Mesenchymal stem cell (in vitro differentiated cells and primary cell): ENCODE data around the gene ARGLU1.

Experiments
- DNase-seq: peaks from one replicate; pipeline ENCODE4 v3.0.0-alpha.2; 2013
- H2AFZ ChIP-seq: one replicate; pipeline ENCODE4 v1.6.1; 2013; ENCODE audit warnings: low read depth, mild to moderate bottlenecking, control low read depth, inconsistent platforms, low read length, moderate library complexity
- H2AK5ac ChIP-seq: 2 replicates; pipeline ENCODE4 v1.6.1; 2013; ENCODE audit warnings: low read length, moderate library complexity, mild to moderate bottlenecking, inconsistent platforms; ENCODE audit not compliant: severe bottlenecking
- H2BK120ac ChIP-seq: one replicate; pipeline ENCODE4 v1.6.1; 2013; ENCODE audit warnings: low read depth, mild to moderate bottlenecking, inconsistent platforms, low read length, moderate library complexity
- H2BK12ac ChIP-seq, 2 experiments: one replicate each; pipeline ENCODE4 v1.6.1; 2013; ENCODE audit warnings: inconsistent platforms in 2 of 2, low read length in 2 of 2, mild to moderate bottlenecking in 2 of 2, moderate library complexity in 2 of 2, control low read depth in 1 of 2
- H2BK15ac ChIP-seq: one replicate; pipeline ENCODE4 v1.6.1; 2013; ENCODE audit warnings: mild to moderate bottlenecking, low read depth, inconsistent platforms; ENCODE audit not compliant: poor library complexity, severe bottlenecking
- H2BK5ac ChIP-seq: 2 replicates; pipeline ENCODE4 v1.6.1; 2013; ENCODE audit warnings: low read depth, mild to moderate bottlenecking, low read length, control low read depth, inconsistent platforms; ENCODE audit not compliant: poor library complexity, severe bottlenecking
- H3K14ac ChIP-seq, 2 experiments: one replicate each; pipeline ENCODE4 v1.6.1; 2013; ENCODE audit warnings: inconsistent platforms in 2 of 2, low read length in 2 of 2, control low read depth in 1 of 2, mild to moderate bottlenecking in 1 of 2, moderate library complexity in 1 of 2
- H3K18ac ChIP-seq, 2 experiments: one replicate each; pipeline ENCODE4 v1.6.1; 2013; ENCODE audit warnings: inconsistent platforms in 2 of 2, low read length in 2 of 2, control low read depth in 1 of 2, low read depth in 1 of 2, mild to moderate bottlenecking in 1 of 2
- H3K23ac ChIP-seq, 2 experiments: one replicate each; pipeline ENCODE4 v1.6.1; 2013; ENCODE audit warnings: inconsistent platforms in 2 of 2, low read length in 2 of 2, mild to moderate bottlenecking in 2 of 2, moderate library complexity in 2 of 2, control low read depth in 1 of 2
- H3K27ac ChIP-seq: 2 replicates; pipeline ENCODE4 v1.5.1; 2013; ENCODE audit warnings: mild to moderate bottlenecking, moderate library complexity, low read length, control low read depth, inconsistent platforms; ENCODE audit not compliant: poor library complexity, severe bottlenecking
- H3K27me3 ChIP-seq, 2 experiments: 2 replicates each; pipeline versions ENCODE4 v1.6.1 to v1.7.0; 2013; ENCODE audit warnings: low read length in 2 of 2, mild to moderate bottlenecking in 2 of 2, moderate library complexity in 2 of 2, control low read depth in 1 of 2, inconsistent platforms in 1 of 2; ENCODE audit not compliant: control insufficient read depth in 1 of 2, insufficient read depth in 1 of 2
- H3K36me3 ChIP-seq, 2 experiments: 2 replicates each; pipeline versions ENCODE4 v1.6.1 to v1.7.0; 2013; ENCODE audit warnings: low read length in 2 of 2, control low read depth in 1 of 2, inconsistent platforms in 1 of 2, low read depth in 1 of 2, mild to moderate bottlenecking in 1 of 2; ENCODE audit not compliant: insufficient read depth in 2 of 2, control insufficient read depth in 1 of 2
- H3K4ac ChIP-seq, 2 experiments: one replicate each; pipeline ENCODE4 v1.6.1; 2013; ENCODE audit warnings: inconsistent platforms in 2 of 2, low read length in 2 of 2, mild to moderate bottlenecking in 2 of 2, moderate library complexity in 2 of 2, control low read depth in 1 of 2, low read depth in 1 of 2
- H3K4me1 ChIP-seq: 2 replicates; pipeline ENCODE4 v1.6.1; 2013; ENCODE audit warnings: low read depth, low read length, control low read depth; ENCODE audit not compliant: control insufficient read depth, insufficient read depth
- H3K4me2 ChIP-seq: 2 replicates; pipeline ENCODE4 v1.6.1; 2013; ENCODE audit warnings: low read length, mild to moderate bottlenecking, inconsistent platforms; ENCODE audit not compliant: poor library complexity, severe bottlenecking
- H3K4me3 ChIP-seq, 2 experiments: 2 replicates each; pipeline versions ENCODE4 v1.5.1 to v1.7.0; 2013; ENCODE audit warnings: low read length in 2 of 2, mild to moderate bottlenecking in 2 of 2, control low read depth in 1 of 2, low read depth in 1 of 2; ENCODE audit not compliant: insufficient read depth in 1 of 2
- H3K79me1 ChIP-seq: replicated peaks from 2 replicates; pipeline ENCODE4 v1.6.1; 2013; ENCODE audit warnings: mild to moderate bottlenecking, control low read depth, low read length, inconsistent platforms; ENCODE audit not compliant: poor library complexity, severe bottlenecking
- H3K9ac ChIP-seq: 2 replicates; pipeline ENCODE4 v1.7.0; 2013; ENCODE audit warnings: mild to moderate bottlenecking, low read length, moderate library complexity
- H3K9me3 ChIP-seq: 2 replicates; pipeline ENCODE4 v1.7.0; 2013; ENCODE audit warnings: mild to moderate bottlenecking, low read length; ENCODE audit not compliant: control insufficient read depth
- H4K8ac ChIP-seq: one replicate; pipeline ENCODE4 v1.6.1; 2013; ENCODE audit warnings: inconsistent platforms, mild to moderate bottlenecking, low read length, moderate library complexity
- H4K91ac ChIP-seq: one replicate; pipeline ENCODE4 v1.6.1; 2013; ENCODE audit warnings: mild to moderate bottlenecking, low read length, inconsistent platforms
- WGBS: methylation state at CpG from one replicate; pipeline ENCODE4 v1.1.7; 2013; ENCODE audit warnings: mixed read lengths; 5-methylcytosine and 5-hydroxymethylcytosine counted together

ARGLU1 gene

DNA sequence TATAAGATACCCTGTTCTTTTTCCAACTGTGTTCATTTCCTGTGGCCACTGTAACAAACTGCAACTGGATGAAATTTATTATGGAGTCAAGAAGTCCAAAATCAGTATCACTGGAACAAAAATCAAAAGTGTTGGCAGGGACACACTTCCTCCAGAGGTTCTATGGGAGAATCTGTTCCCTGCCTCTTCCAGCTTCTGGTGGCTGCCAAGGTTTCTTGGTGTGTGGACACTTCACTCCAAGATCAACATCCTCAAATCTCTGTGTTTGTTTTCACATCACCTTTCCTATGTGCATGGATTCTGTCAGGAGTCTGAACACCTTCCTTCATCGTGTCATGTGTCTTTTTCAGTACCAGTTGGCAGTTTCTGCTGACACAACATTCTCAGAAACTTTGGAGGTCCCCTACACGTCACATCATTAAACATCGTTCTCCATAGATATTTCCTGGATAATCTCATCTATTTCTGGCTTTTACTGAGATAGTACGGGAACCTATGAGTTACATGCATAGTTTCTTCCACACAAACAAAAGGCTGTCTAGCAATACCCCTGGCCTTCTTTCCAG lies 17.3 kb downstream of the ARGLU1 start:
- Histone ChIP-seq H2BK12ac (no peak overlapping the region), H3K23ac (no peak overlapping the region), H3K4ac (no peak overlapping the region), H4K91ac (no peak overlapping the region), H3K27me3 (no peaks in the 10 kb centered on the region), H3K14ac (no peak overlapping the region), H3K27ac (no peak overlapping the region), H4K8ac (no peak overlapping the region), H3K18ac (no peak overlapping the region), H3K79me1 (peaks cover 7% of the 10 kb centered on the region), H2AK5ac (no peak overlapping the region), H3K36me3 (peaks cover 10 to 82% of the 10 kb centered on the region in 2 experiments), H3K9me3 (no peaks in the 10 kb centered on the region), H2BK15ac (no peak overlapping the region), H3K4me1 (no peaks in the 10 kb centered on the region), H2BK120ac (no peak overlapping the region), H2AFZ (no peak overlapping the region), H3K9ac (no peak overlapping the region), H2BK5ac (no peak overlapping the region), H3K4me2 (peak overlapping the region; percentile 2), H3K4me3 (no peak overlapping the region)
- 96% methylated on average over 4 of the region's 4 CpGs for WGBS
- no peak for DNase-seq

DNA sequence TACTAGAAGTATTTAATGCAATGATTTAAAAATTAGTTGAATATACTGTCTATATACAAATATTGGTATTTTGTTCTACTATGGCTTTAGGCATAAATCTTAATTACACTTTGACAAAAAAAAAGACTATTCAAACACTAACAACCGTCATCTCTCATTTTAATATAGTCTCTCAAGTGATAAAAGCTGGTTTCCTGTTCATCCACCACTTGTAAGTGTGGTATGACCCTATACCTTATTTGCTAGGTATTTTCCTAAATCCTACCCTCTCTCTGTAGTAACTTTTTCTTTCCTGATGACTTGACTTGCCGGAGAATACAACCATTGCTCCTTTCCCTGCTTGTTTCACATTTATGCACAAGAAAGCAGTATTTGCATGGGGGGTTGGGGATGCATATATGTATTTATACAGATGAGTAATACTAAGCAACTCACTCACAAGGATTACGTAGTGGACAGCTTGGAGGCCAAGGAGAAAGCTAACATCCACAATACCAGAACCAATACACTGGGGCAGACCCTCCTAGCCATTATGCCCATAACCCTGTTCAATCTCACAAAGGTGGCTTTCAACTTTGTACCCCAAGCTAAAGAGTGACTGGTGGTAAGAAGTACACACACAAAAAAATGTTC lies 19.8 kb downstream of the ARGLU1 start:
- Histone ChIP-seq H2BK5ac (no peak overlapping the region), H3K23ac (no peak overlapping the region), H3K18ac (no peak overlapping the region), H3K27me3 (no peaks in the 10 kb centered on the region), H3K36me3 (peaks cover 0 to 71% of the 10 kb centered on the region in 2 experiments), H3K27ac (no peak overlapping the region), H2BK15ac (no peak overlapping the region), H3K9me3 (no peaks in the 10 kb centered on the region), H3K4me3 (no peak overlapping the region), H3K4me1 (no peaks in the 10 kb centered on the region), H3K4ac (no peak overlapping the region), H3K9ac (no peak overlapping the region), H4K91ac (no peak overlapping the region), H2AK5ac (no peak overlapping the region), H3K79me1 (peaks cover 7% of the 10 kb centered on the region), H2AFZ (no peak overlapping the region), H2BK12ac (no peak overlapping the region), H3K4me2 (no peak overlapping the region), H2BK120ac (no peak overlapping the region), H3K14ac (no peak overlapping the region), H4K8ac (no peak overlapping the region)
- WGBS, result 84% methylated on average over 2 of the region's 3 CpGs
- DNase-seq, result peak; percentile 20

GRCh38 chr13:106541826-106542225 lies 26.1 kb downstream of the ARGLU1 start:
- H3K14ac ChIP-seq, result no peak overlapping the region
- 100% methylated on average over 1 of the region's 1 CpG for WGBS
- no peak overlapping the region for H3K9ac ChIP-seq
- H2BK120ac ChIP-seq, result no peak overlapping the region
- no peak overlapping the region for H3K27ac ChIP-seq
- H4K8ac ChIP-seq, result no peak overlapping the region
- H3K23ac ChIP-seq, result no peak overlapping the region
- no peak overlapping the region for H2BK15ac ChIP-seq
- no peak overlapping the region for H2AFZ ChIP-seq
- H3K18ac ChIP-seq, result no peak overlapping the region
- H3K79me1 ChIP-seq, result peaks cover 3% of the 10 kb centered on the region
- H3K4me1 ChIP-seq, result no peaks in the 10 kb centered on the region
- H3K4me3 ChIP-seq, result no peak overlapping the region
- no peak overlapping the region for H2BK12ac ChIP-seq
- H3K9me3 ChIP-seq, result no peaks in the 10 kb centered on the region
- no peak overlapping the region for H3K4ac ChIP-seq
- H4K91ac ChIP-seq, result no peak overlapping the region
- H2BK5ac ChIP-seq, result no peak overlapping the region
- no peak for DNase-seq
- H2AK5ac ChIP-seq, result no peak overlapping the region
- peaks cover 0 to 51% of the 10 kb centered on the region in 2 experiments for H3K36me3 ChIP-seq
- no peak overlapping the region for H3K4me2 ChIP-seq
- H3K27me3 ChIP-seq, result no peaks in the 10 kb centered on the region

- Histone ChIP-seq H4K8ac (no peak overlapping the region), H2AK5ac (no peak overlapping the region), H3K14ac (no peak overlapping the region), H3K9me3 (no peaks in the 10 kb centered on the region), H3K36me3 (peaks cover 0 to 39% of the 10 kb centered on the region in 2 experiments), H3K27me3 (no peaks in the 10 kb centered on the region), H2BK5ac (no peak overlapping the region), H2BK15ac (no peak overlapping the region), H3K4ac (no peak overlapping the region), H4K91ac (no peak overlapping the region), H3K18ac (no peak overlapping the region), H2BK12ac (no peak overlapping the region), H3K4me1 (peaks cover 2% of the 10 kb centered on the region), H3K79me1 (peaks cover 1% of the 10 kb centered on the region), H3K4me3 (no peak overlapping the region), H3K23ac (no peak overlapping the region), H3K27ac (no peak overlapping the region), H2AFZ (no peak overlapping the region), H2BK120ac (no peak overlapping the region), H3K4me2 (no peak overlapping the region), H3K9ac (no peak overlapping the region)
- no peak for DNase-seq
- 92% methylated on average over 3 of the region's 4 CpGs for WGBS
Observed at GRCh38 chr13:106540613-106541012, 27.3 kb downstream of the ARGLU1 start.
